ENCODE data around the gene NKX1-1. TPM values are rescaled to one million over a fixed set of nuclear protein-coding genes. Genes with fewer than 3 reads are reported as not detected.

The NKX1-1 gene
- total RNA-seq, 1 donor from 2014 or later, result not detected

DNA sequence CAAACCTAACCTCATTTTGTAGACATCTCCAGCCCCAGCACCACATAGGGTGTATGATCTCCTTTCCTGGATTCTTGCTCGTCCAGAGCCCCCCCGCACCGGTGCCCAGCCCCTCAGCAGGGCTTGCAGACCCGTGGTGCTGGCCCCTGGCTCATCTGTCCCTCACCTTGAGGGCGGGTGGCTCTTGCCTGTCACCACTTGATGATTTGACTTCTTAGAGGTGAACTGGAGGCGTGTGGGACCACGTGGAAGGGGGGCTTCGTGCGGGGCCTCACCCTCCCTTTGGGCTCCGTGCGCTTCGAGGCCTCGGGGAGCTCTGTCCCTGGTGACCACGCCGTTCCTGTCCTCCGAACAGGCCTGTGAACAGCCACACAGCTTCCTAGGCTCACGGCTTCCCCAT is 43.7 kb downstream of the NKX1-1 start:
- TF ChIP-seq, protein P1, sequence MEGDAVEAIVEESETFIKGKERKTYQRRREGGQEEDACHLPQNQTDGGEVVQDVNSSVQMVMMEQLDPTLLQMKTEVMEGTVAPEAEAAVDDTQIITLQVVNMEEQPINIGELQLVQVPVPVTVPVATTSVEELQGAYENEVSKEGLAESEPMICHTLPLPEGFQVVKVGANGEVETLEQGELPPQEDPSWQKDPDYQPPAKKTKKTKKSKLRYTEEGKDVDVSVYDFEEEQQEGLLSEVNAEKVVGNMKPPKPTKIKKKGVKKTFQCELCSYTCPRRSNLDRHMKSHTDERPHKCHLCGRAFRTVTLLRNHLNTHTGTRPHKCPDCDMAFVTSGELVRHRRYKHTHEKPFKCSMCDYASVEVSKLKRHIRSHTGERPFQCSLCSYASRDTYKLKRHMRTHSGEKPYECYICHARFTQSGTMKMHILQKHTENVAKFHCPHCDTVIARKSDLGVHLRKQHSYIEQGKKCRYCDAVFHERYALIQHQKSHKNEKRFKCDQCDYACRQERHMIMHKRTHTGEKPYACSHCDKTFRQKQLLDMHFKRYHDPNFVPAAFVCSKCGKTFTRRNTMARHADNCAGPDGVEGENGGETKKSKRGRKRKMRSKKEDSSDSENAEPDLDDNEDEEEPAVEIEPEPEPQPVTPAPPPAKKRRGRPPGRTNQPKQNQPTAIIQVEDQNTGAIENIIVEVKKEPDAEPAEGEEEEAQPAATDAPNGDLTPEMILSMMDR (conservative IDR thresholded peaks at IDR 0.05; ENCODE audit: low read depth, low read length), result no peak
- no peak for DNase-seq (ENCODE audit: low read depth)
- no peak overlapping the region for H3K4me3 ChIP-seq (ENCODE audit: low read depth, low read length)

DNA sequence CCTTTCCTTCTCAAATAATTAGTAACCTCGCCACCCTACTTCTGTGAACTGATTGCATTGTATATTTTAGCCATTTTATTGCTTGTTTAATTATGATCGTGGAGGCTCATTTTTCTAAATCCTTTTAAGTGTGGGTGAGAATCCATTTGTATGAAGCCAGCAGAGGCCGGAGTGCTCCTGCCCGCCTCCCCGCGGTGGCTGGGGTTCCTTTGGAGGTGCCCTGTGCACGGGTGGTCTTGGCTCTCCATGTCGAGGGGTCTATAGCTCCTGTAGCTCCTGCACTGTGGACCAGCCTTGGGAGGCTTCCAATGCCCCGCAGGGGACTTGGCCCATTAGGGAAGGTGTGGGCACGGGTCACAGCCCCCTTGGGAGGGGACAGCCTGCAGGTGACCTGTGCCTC is 44.2 kb downstream of the NKX1-1 start:
- no peak overlapping the region for H3K4me3 ChIP-seq (ENCODE audit: low read depth, low read length)
- TF ChIP-seq, protein P1 (conservative IDR thresholded peaks at IDR 0.05; ENCODE audit: low read depth, low read length), result no peak
- no peak for DNase-seq (ENCODE audit: low read depth)

DNA sequence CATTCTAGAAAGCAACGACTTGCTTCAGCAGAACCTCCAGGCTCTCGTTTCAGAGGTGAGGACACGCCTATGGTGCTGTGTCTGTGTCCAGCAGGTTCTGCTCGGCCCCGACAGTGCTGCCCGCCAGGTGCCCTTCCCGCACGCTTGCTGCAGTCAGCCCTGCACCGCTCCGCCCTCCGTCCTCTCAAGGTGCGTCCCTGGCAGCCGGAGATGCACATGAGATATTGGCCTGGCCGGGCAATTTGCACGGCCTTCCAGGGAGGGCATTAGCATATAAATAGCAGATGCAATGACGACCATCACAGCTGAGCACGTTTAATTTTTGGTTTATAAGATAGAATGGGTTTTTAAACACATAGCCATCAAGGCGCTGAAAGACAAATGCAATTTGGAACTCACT is 44.8 kb downstream of the NKX1-1 start:
- H3K4me3 ChIP-seq (ENCODE audit: low read depth, low read length), result no peak overlapping the region
- TF ChIP-seq, protein P1 (conservative IDR thresholded peaks at IDR 0.05; ENCODE audit: low read depth, low read length), result no peak
- no peak for DNase-seq (ENCODE audit: low read depth)

DNA sequence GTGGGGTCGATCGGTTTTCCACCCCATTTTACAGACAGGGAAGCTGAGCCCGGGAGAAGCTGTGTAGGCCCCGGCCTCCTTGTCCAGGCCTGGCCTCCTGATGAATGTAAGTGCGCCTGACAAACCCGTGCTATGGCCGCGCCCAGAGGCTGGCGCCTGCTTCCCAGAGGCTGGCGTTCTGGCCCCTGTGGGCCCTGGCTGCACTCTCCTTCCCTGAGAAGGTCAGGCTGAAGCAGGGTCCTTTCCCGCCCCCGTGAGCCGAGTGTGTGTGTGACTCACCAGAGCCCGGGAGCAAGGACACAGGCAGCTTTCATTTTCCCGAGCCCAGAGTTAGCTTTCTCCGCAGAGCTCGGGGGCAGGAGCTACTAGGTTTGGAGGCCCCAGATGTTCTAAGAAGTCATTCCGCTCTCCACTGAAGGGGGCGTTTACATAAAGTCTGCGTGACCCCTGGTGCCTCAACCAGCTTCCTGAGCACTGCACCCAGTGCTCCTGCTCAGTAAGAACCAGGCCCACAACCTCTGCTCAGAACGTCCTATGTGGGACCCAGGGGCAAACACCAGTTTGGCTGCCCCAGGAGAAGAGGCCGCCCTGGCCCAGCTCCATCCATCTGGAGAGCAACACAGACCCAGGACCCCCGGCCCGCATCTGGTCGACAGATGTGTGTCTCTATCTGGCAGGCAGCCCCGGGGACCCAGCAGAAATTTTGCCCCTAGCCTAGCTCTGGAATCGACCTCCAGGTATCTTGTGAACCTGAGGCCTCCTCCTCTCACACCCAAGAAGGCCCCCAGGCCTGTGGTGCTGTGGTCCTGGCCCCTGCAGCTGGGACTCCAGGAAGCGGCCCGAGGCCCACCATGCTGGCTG is 45.6 kb downstream of the NKX1-1 start:
- TF ChIP-seq, protein P1 (conservative IDR thresholded peaks at IDR 0.05; ENCODE audit: low read depth, low read length), result no peak
- no peak for DNase-seq (ENCODE audit: low read depth)
- no peak overlapping the region for H3K4me3 ChIP-seq (ENCODE audit: low read depth, low read length)

DNA sequence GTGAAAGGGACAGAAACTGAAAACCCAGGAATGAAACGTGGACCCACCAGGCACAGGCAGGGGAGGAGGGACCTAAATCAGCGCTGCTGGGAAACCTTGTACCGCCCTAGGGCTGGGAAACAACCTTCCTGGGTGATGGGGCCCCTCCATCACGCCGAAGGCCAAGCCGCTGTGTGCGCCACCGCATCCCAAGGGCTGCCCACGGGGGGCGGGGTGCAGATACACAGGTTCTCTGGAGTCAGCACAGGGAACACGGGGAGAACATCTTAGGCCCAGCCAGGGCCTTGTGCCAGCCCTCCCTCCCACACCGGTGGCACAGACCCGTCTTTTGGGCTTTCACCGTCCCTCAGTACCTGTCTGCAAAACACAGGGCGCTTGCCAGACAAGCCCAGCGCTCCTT is 46.3 kb downstream of the NKX1-1 start:
- no peak overlapping the region for H3K4me3 ChIP-seq (ENCODE audit: low read depth, low read length)
- no peak for DNase-seq (ENCODE audit: low read depth)
- TF ChIP-seq, protein P1 (conservative IDR thresholded peaks at IDR 0.05; ENCODE audit: low read depth, low read length), result no peak

DNA sequence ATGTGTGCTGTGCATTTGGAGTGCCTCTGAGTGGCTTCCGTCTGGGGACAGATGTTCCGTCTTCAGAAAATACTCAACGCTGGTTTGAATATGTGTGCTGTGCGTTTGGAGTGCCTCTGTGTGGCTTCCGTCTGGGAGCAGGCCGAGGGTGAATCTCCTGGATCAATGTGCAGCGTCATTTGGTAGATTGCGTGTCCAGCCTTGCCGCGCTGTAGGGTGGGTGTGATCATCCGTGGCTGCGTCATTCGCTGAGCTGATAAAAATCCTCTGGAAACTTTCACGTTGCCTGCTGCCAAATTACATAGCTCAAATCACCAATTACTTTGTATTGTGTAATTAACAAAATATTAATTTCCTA is 47.1 kb downstream of the NKX1-1 start:
- DNase-seq (ENCODE audit: low read depth), result no peak
- TF ChIP-seq, protein P1 (conservative IDR thresholded peaks at IDR 0.05; ENCODE audit: low read depth, low read length), result no peak
- H3K4me3 ChIP-seq (ENCODE audit: low read depth, low read length), result no peak overlapping the region

Measured in epithelial cell of proximal tubule (primary cell).